Muscle of arm (tissue), 14 donors: ENCODE data around the gene DDX24. TPM values are rescaled to one million over a fixed set of nuclear protein-coding genes. Genes with fewer than 3 reads are reported as not detected.
A peak's percentile ranks its signal among the peaks of the same experiment; 100 is the strongest.

Experiments
- DNase-seq: peaks from one replicate; pipeline ENCODE4 v3.0.0-alpha.2; 2013
- long read RNA-seq, 11 donors: transcript quantifications; one replicate each; lab custom pipeline, GENCODE V29; 2026
- polyA plus RNA-seq, 12 donors: library from polyadenylated mRNA; unstranded; fragments of 120-200 nt; gene quantifications; one replicate each; pipeline ENCODE4 v1.2.1, GENCODE V29; 2013; ENCODE audit not compliant: insufficient read length in 12 of 12

DDX24 gene, protein sequence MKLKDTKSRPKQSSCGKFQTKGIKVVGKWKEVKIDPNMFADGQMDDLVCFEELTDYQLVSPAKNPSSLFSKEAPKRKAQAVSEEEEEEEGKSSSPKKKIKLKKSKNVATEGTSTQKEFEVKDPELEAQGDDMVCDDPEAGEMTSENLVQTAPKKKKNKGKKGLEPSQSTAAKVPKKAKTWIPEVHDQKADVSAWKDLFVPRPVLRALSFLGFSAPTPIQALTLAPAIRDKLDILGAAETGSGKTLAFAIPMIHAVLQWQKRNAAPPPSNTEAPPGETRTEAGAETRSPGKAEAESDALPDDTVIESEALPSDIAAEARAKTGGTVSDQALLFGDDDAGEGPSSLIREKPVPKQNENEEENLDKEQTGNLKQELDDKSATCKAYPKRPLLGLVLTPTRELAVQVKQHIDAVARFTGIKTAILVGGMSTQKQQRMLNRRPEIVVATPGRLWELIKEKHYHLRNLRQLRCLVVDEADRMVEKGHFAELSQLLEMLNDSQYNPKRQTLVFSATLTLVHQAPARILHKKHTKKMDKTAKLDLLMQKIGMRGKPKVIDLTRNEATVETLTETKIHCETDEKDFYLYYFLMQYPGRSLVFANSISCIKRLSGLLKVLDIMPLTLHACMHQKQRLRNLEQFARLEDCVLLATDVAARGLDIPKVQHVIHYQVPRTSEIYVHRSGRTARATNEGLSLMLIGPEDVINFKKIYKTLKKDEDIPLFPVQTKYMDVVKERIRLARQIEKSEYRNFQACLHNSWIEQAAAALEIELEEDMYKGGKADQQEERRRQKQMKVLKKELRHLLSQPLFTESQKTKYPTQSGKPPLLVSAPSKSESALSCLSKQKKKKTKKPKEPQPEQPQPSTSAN
- 100 to 1,000 TPM in 4 of 12 donors, 10 to 100 TPM in 7, not detected in 1; 86.0 to 163 (median 93.9) TPM for polyA plus RNA-seq
- long read RNA-seq, donor 1, full-length matches to known transcripts, result 71 of 95 reads
- long read RNA-seq, donor 1, partial matches to known transcripts, result 24 of 95 reads
- long read RNA-seq, donor 1, other reads (novel, unspliced or antisense), result 0 of 95 reads
- long read RNA-seq, donor 2, full-length matches to known transcripts, result 59 of 75 reads
- long read RNA-seq, donor 2, partial matches to known transcripts, result 16 of 75 reads
- long read RNA-seq, donor 2, other reads (novel, unspliced or antisense), result 0 of 75 reads
- long read RNA-seq, donor 3, full-length matches to known transcripts, result 21 of 21 reads
- long read RNA-seq, donor 3, partial matches to known transcripts, result 0 of 21 reads
- long read RNA-seq, donor 3, other reads (novel, unspliced or antisense), result 0 of 21 reads
- long read RNA-seq, donor 4, full-length matches to known transcripts, result 19 of 24 reads
- long read RNA-seq, donor 4, partial matches to known transcripts, result 5 of 24 reads
- long read RNA-seq, donor 4, other reads (novel, unspliced or antisense), result 0 of 24 reads
- long read RNA-seq, donor 5, full-length matches to known transcripts, result 86 of 98 reads
- long read RNA-seq, donor 5, partial matches to known transcripts, result 12 of 98 reads
- long read RNA-seq, donor 5, other reads (novel, unspliced or antisense), result 0 of 98 reads
- long read RNA-seq, donor 6, full-length matches to known transcripts, result 36 of 43 reads
- long read RNA-seq, donor 6, partial matches to known transcripts, result 7 of 43 reads
- long read RNA-seq, donor 6, other reads (novel, unspliced or antisense), result 0 of 43 reads
- long read RNA-seq, donor 7, full-length matches to known transcripts, result 23 of 23 reads
- long read RNA-seq, donor 7, partial matches to known transcripts, result 0 of 23 reads
- long read RNA-seq, donor 7, other reads (novel, unspliced or antisense), result 0 of 23 reads
- long read RNA-seq, donor 8, full-length matches to known transcripts, result 72 of 80 reads
- long read RNA-seq, donor 8, partial matches to known transcripts, result 8 of 80 reads
- long read RNA-seq, donor 8, other reads (novel, unspliced or antisense), result 0 of 80 reads
- long read RNA-seq, donor 9, full-length matches to known transcripts, result 27 of 32 reads
- long read RNA-seq, donor 9, partial matches to known transcripts, result 5 of 32 reads
- long read RNA-seq, donor 9, other reads (novel, unspliced or antisense), result 0 of 32 reads
- long read RNA-seq, donor 10, full-length matches to known transcripts, result 54 of 54 reads
- long read RNA-seq, donor 10, partial matches to known transcripts, result 0 of 54 reads
- long read RNA-seq, donor 10, other reads (novel, unspliced or antisense), result 0 of 54 reads
- long read RNA-seq, donor 11, full-length matches to known transcripts, result 50 of 50 reads
- long read RNA-seq, donor 11, partial matches to known transcripts, result 0 of 50 reads
- long read RNA-seq, donor 11, other reads (novel, unspliced or antisense), result 0 of 50 reads

DNA sequence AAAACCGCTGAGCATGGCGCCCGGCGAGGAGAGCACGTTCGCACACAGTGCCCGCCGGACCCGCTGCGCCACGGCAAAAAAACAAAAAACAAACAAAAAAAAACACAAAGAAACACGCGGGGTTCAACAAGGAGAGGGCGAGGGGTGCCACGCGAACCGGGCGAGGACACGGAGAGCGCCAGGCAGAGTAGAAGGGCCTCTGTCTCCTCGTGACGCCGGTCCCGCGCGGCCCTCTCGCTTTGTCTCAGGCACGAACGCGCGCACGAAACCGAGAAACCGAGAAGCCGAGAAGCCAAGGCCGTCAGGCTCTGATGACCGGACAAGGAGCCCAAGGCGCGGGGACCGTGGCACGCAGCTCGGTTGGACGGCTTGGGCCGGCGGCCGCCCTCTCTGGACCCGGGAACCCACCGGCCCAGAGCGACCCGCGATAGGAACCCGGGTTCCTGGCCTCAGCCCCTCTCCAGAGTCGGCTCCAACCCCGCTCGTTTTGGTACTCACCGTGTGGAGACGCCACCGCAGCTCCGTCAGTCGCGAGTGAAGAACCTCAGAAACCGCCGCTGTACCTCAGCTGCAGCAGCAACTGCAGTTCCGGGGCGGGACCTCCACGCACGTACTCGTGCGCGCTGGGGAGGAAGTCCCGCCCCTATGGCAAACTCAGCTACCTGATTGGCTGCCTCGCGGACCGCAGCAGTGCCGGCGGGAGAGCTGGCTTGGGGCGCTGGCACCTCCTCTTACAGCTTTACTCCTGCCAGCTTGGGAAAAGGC lies at the start of gene DDX24, which contains the start of gene IFI27L1:
DDX24 (minus strand) TSS at position 582 of the 765 bp plus-strand sequence. CDS start 1,460 bp downstream, outside the sequence.
IFI27L1 (plus strand) TSS at position 690 of the 765 bp plus-strand sequence. CDS start 15,628 bp downstream, outside the sequence.
- peak; percentile 96 for DNase-seq

DNA sequence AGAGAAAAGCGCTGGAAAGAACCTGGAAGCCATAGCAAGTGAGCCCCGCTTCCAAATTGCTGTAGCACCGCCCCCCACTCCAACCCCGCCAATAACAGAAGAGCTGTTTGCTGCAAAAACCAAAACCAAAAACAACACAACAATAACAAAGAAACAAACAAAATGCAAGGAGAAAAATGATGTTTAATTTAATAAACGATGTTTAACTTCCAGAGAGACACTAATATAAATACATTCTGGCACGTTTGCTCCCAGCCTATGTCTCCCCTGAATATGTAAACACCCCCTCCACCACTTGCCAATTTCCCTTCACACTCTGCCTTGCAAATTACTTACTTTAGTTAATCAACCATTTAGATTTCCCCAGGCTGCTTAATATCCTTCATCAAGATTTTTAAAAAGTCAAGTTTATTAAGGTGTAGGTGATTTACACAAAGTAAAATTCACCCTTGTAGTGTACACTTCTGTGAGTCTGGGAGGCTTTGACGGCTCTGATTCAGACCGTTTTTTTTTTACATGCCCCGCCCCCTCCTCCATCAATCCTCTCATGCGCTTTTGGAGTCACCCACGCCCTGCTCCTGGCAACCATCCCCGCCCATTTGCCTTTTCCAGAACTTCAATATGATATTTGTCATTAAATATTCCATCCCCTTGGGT lies 48.9 kb upstream of the DDX24 start:
- DNase-seq, result peak; percentile 25

DNA sequence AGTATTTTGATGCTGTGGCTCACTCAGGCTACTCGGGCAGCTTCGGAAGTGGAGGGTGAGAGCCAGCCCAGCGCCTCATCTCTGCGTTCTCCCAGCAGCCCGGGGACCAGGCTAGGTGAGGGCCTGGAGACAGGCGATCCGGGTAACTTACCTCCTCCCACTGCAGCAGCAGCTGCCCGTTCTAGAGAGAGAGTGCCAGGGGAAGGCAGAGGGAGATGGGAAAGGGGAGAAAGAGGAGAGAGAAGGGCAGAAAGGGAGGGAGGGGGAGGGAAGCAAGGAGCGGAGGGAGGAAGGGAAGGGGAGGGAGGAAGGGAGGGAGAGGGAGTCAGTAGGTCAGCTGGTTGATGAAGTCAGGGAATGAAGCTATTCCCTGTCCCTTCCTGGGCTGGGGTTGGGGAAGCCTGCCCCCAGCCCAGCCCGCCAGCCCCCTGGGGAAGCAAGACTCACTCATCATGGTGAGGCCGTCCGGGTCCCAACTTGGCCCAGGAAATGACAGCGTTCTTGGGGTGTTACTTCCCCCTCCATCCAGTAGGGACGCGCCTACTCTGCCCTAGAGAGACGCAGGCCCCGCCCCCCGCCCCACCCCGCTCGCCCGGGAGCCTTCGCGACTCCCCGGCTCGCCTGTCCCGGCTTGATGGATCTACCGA lies 48.2 kb upstream of the DDX24 start, which contains the start of gene IFI27L2:
IFI27L2 (minus strand) TSS at position 494 of the 647 bp plus-strand sequence; CDS start at position 454, 40 bp downstream.
- peak; percentile 54 for DNase-seq

DNA sequence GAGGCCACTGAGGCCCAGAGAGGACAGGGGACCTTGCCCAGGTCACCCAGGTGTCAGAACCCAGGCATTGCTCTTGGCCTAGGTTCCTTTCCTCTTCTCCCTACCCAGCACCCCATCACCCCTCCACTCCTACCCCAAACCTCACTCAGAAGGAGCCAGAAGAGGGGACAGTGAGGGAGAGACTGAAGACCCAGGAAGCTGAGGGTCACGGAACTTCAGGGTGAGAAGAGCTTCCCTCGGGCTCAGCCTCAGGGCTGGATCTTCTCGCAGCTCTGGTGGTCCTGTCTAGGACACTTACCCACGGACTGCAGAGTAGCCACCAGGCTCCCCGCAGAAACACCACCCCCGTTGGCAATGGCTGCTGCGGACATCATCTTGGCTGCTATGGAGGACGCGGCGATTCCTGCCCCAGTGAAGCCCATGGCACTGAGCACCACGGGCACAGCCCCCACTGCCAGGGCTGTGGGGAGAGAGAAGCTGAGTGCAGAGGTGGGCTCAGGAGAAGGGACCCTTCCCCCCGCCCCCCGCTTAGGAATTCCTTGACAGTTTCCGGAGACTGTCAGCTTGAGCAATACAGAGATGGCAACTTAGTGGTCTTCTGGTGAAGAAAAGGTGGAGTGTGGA lies 47.3 kb upstream of the DDX24 start:
- no peak for DNase-seq

DNA sequence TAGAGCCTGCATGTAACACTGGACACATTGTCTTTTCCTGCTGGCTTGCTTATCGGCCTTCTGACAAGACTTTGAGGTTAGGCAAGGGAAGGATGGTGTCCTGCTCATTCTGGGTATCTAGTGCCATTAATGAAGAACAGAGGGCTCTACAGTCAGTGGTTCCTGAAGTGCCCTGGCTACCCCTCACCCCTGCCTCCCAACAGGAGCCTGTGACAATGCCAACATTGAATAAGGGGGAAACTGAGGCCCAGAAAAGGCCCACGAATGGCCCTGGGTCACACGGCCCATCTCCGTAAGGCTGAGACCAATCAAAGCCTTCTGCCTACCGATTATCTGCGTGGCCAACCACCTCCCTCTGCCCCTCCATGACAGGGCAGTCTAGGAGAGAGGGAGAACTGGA lies 46.3 kb upstream of the DDX24 start:
- no peak for DNase-seq

DNA sequence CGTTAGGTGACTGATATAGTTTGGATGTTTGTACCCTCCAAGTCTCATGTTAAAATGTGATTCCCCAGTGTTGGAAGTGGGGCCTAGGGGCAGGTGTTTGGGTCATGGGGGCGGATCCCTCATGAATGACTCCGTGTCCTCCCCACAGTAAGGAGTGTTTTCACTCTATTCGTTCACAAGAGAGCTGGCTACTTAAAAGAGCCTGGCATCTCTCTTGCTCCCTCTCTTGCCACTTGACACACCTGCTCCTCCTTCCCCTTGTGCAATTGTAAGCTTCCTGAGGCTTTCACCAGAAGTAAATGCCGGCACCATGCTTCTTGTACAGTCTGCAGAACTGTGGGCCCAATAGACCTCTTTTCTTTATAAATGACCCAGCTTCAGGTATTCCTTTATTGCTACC lies 45.8 kb upstream of the DDX24 start:
- no peak for DNase-seq

DNA sequence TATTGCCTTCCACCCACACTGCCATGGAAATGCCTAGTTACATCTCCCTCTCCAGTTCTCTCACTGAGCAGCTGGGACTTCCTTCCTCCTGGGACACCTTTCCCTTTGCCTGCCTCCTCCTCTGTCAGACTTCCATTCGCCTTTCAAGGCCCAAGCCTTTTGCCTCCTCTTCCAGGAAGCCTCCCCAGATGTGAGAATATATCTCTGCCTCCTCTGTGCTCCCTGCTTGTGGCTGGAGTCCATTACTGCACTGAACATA lies 45.3 kb upstream of the DDX24 start:
- DNase-seq, result no peak

DNA sequence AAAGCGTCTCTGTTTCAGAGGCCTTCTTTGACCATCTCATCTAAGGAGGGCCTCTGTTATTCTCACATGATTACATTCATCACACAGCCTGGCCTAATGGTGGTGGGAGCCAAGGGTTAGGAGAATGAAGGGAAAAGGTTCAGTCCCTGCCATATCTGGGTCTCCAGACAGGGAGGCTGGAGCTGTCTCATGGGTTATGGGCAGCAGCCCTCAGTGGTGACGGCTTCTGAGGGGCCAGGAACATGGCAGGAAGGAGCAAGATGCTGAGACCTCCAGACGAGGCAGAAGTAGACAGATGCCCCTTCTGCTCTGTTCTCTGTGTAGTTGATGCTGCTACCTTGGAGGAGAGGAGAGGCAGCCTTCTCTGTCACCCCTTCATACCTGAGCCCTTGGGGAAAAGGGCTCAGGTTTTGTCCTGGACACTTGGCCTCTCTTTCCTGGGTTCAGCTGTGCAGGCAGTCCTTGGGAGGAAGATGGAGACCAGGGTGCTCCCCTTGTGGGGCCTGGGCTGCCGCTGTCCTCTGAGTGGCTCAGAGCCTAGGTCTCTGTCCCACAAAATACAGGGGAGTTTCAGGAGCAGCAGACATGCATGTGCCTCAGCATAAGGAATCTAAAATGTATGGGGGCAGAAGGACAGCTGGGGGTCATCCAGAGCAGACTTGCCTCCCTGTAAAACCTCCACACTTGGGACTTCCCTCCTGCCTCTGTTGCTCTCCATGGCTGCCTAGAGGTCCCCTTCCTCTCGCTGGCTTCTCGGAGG lies 44.8 kb upstream of the DDX24 start:
- DNase-seq, result no peak

DNA sequence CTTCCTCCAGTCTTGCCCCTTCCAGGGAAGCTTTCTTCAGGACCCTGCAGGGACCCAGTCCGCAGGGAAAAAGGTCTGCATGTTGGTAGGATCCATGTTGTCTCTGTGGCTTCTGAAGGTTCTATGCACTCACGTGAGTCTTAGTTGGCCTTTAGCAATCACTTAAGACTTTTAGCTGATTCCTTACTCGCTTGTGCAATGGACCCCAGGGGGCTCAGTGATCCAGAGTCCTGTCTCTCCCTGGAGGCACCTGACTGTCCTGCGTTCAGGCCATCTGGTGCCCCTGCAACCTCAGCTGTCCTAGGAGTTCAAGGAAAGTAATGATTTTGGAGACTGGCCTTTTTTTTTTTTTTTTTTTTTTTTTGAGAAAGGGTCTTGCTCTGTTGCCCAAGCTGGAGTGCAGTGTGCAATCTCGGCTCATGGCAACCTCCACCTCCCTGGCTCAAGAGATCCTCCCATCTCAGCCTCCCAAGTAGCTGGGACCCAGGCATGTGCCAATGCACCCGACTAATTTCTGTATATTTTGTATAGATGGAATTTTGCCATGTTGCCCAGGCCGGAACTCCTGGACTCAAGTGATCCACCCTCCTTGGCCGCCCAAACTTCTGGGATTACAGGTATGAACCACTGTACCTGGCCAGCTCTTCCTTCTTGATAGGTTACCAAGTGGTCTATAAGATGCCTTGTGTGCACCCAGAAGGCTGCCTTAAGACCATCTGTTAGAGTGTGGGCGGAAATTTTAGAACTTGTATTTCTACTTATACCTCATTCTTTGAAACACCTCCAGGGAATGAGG lies 43.8 kb upstream of the DDX24 start:
- DNase-seq, result no peak

DNA sequence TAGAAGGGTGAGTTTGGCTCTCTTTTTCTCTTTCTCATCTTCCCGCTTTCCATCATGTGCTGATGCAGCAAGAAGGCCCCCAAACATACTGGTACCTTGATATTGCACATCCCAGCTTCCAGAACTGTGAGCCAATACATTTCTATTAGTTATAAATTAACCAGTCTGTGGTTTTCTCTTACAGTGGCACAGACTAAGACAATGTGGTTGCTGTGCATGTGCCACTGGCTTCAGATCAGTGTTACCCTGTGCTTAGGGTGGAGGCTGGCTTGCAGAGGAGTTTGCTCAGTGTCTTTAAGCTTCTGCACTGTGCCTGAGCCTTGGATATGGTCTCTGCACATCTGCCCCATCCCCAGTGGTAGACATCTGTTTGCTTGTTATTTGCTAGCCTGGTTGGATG lies 42.9 kb upstream of the DDX24 start:
- no peak for DNase-seq

DNA sequence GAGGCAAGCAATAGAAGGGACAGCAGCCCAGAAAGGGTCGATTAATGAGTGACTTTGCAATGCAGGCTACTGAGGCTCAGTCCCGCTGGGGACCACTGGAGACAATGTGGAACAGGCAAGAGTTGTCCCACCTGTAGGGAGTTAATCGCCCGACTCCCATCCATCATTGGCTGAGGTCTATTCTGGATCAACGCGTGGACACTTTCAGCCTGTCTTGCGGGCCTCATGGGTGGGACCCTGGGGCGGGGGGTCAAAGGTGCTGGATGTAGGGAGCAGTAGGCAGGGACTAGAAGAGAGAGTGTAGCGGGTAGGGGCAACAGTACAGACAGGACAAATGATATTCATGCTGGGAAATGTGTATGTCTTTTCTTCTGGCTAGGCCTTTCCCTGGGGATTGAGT lies 42.3 kb upstream of the DDX24 start:
- no peak for DNase-seq

DNA sequence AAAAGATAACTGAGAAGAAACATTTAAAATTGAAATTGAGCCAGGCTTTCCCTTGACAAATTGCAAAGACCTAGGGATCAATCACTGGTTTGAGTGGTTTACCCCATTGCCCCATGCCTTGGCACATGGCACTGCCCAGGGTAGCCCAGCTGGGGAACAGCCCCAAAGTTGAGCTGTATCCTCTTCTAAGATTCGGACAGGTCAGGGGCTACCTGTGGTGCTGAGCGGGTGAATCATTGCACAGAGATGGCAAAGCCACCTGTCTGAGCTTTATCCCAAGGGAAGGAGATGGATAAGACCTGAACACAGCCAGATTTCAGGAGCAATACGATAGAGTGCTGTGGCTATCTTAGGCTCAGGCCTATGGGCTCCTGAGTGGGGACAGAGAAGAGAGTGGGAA lies 41.4 kb upstream of the DDX24 start:
- DNase-seq, result no peak

DNA sequence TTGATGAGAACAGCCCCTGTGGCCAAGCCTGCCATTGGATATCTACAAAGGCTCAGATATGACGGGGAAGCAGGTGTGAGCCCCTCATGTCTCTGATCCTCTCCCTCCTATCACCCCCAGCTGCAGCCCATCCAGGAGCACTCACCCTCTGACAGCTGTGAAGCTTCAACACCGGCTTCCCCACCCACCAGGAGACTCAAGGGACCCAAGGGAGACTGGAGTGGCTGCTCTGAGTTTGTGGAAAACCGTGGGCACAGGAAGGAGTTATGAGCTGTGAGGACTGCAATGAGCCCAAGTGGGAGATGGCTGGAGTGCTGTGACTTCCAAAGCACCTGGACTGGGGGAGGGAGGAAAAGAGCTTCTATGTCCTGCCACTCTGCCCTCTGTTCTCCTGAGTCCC lies 40.5 kb upstream of the DDX24 start:
- DNase-seq, result no peak

DNA sequence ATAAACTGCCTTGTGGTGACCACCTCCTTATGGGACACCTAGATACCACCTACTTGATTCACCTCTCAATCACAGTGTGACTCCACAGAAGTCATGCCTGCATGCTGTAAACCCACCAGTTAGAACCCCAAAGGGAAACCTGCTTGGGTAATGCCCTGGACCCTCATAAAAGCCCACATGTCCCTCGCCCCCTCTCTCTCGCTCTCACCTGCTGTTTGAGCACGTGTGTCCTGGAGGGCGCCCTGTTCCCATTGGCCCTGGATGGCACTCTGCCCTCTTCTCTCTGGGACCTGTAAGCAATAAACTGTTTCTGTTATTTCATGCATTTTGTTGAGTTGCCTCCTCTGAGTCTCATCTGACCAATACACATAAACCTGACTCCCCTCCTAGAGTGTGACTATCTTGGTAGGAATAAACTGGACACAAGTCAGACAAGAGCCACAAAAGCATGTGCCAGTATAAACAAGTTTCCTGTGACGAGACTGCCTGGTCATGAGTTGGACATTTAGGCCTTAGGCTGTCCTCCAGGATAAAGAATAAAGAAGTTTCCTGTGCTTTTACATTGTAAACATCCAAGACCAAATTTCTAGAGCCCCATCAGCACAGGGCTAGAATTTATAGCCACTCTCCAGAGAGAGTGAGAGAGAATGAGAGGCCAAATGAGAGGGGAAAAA lies 39.8 kb upstream of the DDX24 start:
- DNase-seq, result no peak

DNA sequence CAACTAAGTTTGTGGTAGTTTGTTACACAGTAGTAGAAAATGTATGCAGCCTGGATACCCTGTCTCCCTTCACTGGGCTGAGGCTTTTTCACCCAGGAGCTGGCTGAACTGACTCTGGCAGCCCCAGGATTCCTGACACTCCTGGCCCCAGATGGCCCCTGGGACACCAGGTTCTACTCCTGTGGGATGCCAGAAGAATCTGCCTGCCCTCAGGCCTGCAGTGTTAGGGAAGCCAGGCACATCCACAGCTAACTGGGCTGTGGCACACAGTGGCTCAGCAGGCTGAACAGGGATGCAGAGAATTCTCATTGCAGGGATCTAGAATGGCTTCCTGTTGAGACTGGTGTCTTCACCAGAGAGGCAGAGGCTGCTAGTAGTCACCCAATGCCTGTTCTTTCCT lies 38.1 kb upstream of the DDX24 start:
- DNase-seq, result no peak
